Suprapubic skin (tissue), 4 donors: Measurements from ENCODE around the gene MAD2L1. TPM values are rescaled to one million over a fixed set of nuclear protein-coding genes. Genes with fewer than 3 reads are reported as not detected.

ENCODE experiments used
- DNase-seq, 2 donors: peaks; one replicate each; pipeline ENCODE4 v3.0.0-alpha.2; 2019; ENCODE audit warnings: low spot score in 2 of 2
- H3K27ac ChIP-seq: fragments of 200-600 bp; sonication (generic); one replicate; pipeline ENCODE4 v1.5.1; 2019
- H3K27me3 ChIP-seq: fragments of 200-600 bp; sonication (generic); one replicate; pipeline ENCODE4 v1.5.1; 2019
- H3K36me3 ChIP-seq: fragments of 200-600 bp; sonication (generic); one replicate; pipeline ENCODE4 v1.5.1; 2019
- H3K4me1 ChIP-seq: fragments of 200-600 bp; sonication (generic); one replicate; pipeline ENCODE4 v1.5.1; 2019
- H3K4me3 ChIP-seq: fragments of 200-600 bp; sonication (generic); one replicate; pipeline ENCODE4 v1.5.1; 2019; ENCODE audit warnings: mild to moderate bottlenecking
- H3K9me3 ChIP-seq: fragments of 200-600 bp; sonication (generic); one replicate; pipeline ENCODE4 v1.5.1; 2019
- EP300 ChIP-seq: sonication (generic); formaldehyde crosslinking; IDR thresholded peaks from one replicate; pipeline ENCODE4 v1.6.1; 2017; ENCODE audit warnings: antibody characterized with exemption
- POLR2A ChIP-seq, 2 donors: fragments of 450-650 bp; IDR thresholded peaks; one replicate each; pipeline ENCODE4 v1.6.1; 2017; ENCODE audit warnings: antibody characterized with exemption in 2 of 2, mild to moderate bottlenecking in 2 of 2, moderate library complexity in 2 of 2
- POLR2AphosphoS5 ChIP-seq, 3 donors: sonication (generic); formaldehyde crosslinking; IDR thresholded peaks; one replicate each; pipeline ENCODE4 v1.6.1; 2017; ENCODE audit warnings: antibody characterized with exemption in 3 of 3
- WGBS: methylation state at CpG from one replicate; pipeline ENCODE4 v1.1.5; 2018; 5-methylcytosine and 5-hydroxymethylcytosine counted together
- total RNA-seq, 4 donors: library from RNA; depleted of rRNA; stranded (reverse); fragments of >200 nt; gene quantifications; one replicate each; pipeline ENCODE4 v1.1.0, GENCODE V29; 2016

MAD2L1 gene
- total RNA-seq, 4 donors from 2014 or later, result 0.68 to 3.0 (median 1.3) TPM

DNA sequence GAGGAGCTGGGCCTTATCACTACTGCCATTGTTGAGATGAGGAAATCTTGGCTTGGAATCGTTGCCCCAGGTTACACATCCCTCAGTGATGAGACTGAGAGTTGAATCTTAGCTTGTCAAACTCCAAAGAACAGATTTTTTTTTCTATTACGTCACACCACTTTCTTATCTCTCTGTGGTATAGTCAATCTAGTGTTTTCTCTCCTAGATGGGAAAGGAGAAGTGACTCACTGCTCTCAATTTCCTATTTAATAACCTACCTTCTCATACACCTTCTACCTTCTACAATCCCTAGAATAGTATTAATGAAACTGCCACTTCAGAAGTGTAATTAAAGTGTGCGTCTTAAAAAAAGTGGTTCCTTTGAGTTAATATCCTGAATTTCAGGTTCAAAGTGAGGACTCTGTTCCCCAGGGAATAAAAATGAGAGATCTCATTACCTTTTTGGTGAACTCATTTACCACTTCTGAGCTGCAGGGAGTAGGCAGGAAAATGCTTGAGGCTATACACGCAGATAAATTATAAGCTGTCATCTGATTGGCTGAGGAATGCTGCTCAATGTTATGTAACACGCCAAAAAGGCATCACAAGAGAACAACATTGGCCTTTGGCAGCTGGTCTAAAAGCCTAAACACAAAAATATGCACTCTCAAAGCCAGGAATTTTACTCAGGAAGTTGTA, 59.3 kb downstream of the MAD2L1 start:
- 35% methylated on average over 5 of the region's 5 CpGs for WGBS
- no peak for DNase-seq
- no peak overlapping the region for H3K4me3 ChIP-seq
- H3K27me3 ChIP-seq, result no peaks in the 10 kb centered on the region
- H3K36me3 ChIP-seq, result no peaks in the 10 kb centered on the region
- TF ChIP-seq EP300 (no peak), POLR2AphosphoS5 (IDR thresholded peaks at IDR 0.05) (no peak), POLR2A (IDR thresholded peaks at IDR 0.05) (no peak)
- no peak overlapping the region for H3K27ac ChIP-seq
- no peaks in the 10 kb centered on the region for H3K4me1 ChIP-seq
- no peaks in the 10 kb centered on the region for H3K9me3 ChIP-seq
